ENCODE data around the gene SPRTN. TPM values are rescaled to one million over a fixed set of nuclear protein-coding genes. Genes with fewer than 3 reads are reported as not detected.

Gene SPRTN
- total and polyA plus RNA-seq, 7 donors, result 4.3 to 14.8 (median 9.1) TPM

DNA sequence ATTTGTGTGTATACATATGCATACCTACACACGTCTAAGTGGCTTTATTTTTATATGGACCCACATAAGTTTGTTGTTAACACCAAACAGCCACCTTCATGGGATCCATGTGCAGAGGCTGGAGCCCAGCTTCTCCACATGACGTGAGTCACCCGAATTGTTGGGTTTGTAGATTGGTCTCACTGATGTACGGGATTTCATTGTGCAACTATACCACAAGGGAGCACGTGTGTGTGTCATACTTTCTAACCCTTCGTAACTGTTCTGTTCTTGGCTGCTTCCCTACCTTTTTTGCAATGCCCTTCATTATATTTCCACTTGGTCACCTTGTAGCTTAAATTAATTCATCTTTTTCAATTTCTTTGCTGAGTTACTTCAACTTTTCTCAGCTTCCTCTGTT lies 21.0 kb downstream of the SPRTN start:
- H3K4me1 ChIP-seq, result peaks cover 30% of the 10 kb centered on the region
- H3K27ac ChIP-seq, result peak overlapping the region; percentile 73
- intact Hi-C loops (cut with DNase I), result loop anchor here (2.0 to 5.0 kb wide), 3 partner anchors 178 to 232 kb away; no protein-coding TSS in a partner anchor
- TF ChIP-seq, protein P1, sequence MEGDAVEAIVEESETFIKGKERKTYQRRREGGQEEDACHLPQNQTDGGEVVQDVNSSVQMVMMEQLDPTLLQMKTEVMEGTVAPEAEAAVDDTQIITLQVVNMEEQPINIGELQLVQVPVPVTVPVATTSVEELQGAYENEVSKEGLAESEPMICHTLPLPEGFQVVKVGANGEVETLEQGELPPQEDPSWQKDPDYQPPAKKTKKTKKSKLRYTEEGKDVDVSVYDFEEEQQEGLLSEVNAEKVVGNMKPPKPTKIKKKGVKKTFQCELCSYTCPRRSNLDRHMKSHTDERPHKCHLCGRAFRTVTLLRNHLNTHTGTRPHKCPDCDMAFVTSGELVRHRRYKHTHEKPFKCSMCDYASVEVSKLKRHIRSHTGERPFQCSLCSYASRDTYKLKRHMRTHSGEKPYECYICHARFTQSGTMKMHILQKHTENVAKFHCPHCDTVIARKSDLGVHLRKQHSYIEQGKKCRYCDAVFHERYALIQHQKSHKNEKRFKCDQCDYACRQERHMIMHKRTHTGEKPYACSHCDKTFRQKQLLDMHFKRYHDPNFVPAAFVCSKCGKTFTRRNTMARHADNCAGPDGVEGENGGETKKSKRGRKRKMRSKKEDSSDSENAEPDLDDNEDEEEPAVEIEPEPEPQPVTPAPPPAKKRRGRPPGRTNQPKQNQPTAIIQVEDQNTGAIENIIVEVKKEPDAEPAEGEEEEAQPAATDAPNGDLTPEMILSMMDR (IDR thresholded peaks at IDR 0.05), result no peak
- no peak overlapping the region for H3K4me3 ChIP-seq
- WGBS, 3 donors, result 44 to 58% (median 51%) methylated on average over 6 of the region's 6 CpGs
- DNase-seq (peak; percentile 58 to 78), ATAC-seq (peak; percentile 78 to 90 (median 84))
- H3K9me3 ChIP-seq, result no peaks in the 10 kb centered on the region
- H3K36me3 ChIP-seq (ENCODE audit: insufficient read depth in 1 of 2, low read depth in 1 of 2), result peaks cover 0 to 21% of the 10 kb centered on the region in 2 donors
- no peaks in the 10 kb centered on the region for H3K27me3 ChIP-seq (ENCODE audit: insufficient read depth in 3 of 3, low read length in 2 of 3)

DNA sequence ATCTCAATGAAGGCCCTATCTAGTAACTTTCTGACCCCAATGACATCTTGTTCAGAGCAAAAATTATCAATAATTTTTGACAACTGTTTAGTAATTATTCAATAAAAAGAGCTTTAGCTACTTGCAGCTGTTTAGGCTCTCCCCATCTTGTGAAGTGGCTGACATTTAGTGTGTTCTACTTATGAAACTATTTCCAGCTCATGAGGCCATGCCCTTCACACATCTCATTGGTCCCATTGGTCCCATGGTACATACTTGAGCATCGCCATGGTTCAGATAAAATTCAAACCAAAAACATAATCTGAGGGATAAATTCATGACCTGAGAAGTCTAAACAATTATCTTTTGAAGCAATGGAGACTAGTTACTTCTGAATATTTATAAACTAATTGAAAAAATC lies 24.2 kb downstream of the SPRTN start:
- Histone ChIP-seq H3K27me3 (ENCODE audit: insufficient read depth in 3 of 3, low read length in 2 of 3) (no peaks in the 10 kb centered on the region), H3K27ac (peak overlapping the region; percentile 50), H3K9me3 (no peaks in the 10 kb centered on the region), H3K36me3 (ENCODE audit: insufficient read depth in 1 of 2, low read depth in 1 of 2) (peaks cover 0 to 53% of the 10 kb centered on the region in 2 donors), H3K4me3 (no peak overlapping the region), H3K4me1 (peaks cover 28% of the 10 kb centered on the region)
- ATAC-seq (peak in 2 of 4 donors; percentile 31 to 49), DNase-seq (no peak)
- TF ChIP-seq, protein P1 (IDR thresholded peaks at IDR 0.05), result no peak
- intact Hi-C loops (cut with DNase I), result loop anchor here in 1 of 2 donors (5.0 kb wide), 1 partner anchor 55 kb away; no protein-coding TSS in a partner anchor
- 42 to 84% (median 60%) methylated on average over 1 of the region's 1 CpG for WGBS, 3 donors

DNA sequence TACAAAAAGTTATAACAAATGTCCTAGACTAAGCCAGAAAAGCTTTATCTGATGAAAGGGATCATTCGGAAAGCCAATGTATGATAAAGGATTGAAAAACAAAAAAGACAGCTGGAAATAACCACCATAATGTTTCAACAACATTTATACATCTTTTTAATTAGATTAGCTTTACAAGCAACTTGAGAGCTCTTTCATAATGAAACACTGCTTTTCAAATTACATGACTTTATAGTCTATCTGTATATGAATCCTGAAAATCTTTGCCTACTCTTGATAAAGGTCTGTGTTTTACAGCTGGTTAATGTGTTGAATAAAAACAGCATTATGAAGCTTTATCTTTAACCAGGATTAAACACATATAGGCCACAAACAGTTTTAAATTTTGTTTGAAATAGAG lies 25.5 kb downstream of the SPRTN start:
- peaks cover 15% of the 10 kb centered on the region for H3K4me1 ChIP-seq
- 88 to 96% (median 89%) methylated on average over 1 of the region's 1 CpG for WGBS, 3 donors
- H3K9me3 ChIP-seq, result no peaks in the 10 kb centered on the region
- no peak for DNase-seq
- no peak for ATAC-seq
- no peak overlapping the region for H3K27ac ChIP-seq
- H3K27me3 ChIP-seq (ENCODE audit: insufficient read depth in 3 of 3, low read length in 2 of 3), result no peaks in the 10 kb centered on the region
- intact Hi-C loops (cut with DNase I), result loop anchor here in 1 of 2 donors (5.0 kb wide), 1 partner anchor 54 kb away; no protein-coding TSS in a partner anchor
- no peak overlapping the region for H3K4me3 ChIP-seq
- TF ChIP-seq, protein P1 (IDR thresholded peaks at IDR 0.05), result no peak
- H3K36me3 ChIP-seq (ENCODE audit: insufficient read depth in 1 of 2, low read depth in 1 of 2), result peaks cover 0 to 65% of the 10 kb centered on the region in 2 donors

DNA sequence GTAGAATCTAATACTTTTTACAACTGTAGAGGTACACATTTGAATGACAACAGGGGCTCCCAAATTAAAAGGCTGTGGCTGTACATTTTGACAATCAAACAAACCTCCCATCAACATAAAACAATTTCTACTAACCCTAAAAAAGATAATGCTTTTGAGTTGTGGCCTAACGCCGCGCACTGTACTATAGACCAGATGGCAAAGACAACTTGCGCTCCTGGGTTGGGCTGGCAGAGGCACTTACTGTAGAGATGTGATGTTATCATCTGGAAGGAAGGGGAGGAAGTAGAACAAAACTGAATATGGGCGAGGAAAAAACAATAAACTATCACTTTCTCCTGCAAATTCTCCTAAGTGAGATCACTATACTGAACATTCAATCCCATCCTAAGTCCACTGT lies 26.1 kb downstream of the SPRTN start:
- H3K36me3 ChIP-seq (ENCODE audit: insufficient read depth in 1 of 2, low read depth in 1 of 2), result peaks cover 0 to 71% of the 10 kb centered on the region in 2 donors
- intact Hi-C loops (cut with DNase I), result loop anchor here in 1 of 2 donors (5.0 kb wide), 1 partner anchor 53 kb away; no protein-coding TSS in a partner anchor
- DNase-seq (no peak), ATAC-seq (no peak)
- H3K4me1 ChIP-seq, result peaks cover 9% of the 10 kb centered on the region
- H3K4me3 ChIP-seq, result no peak overlapping the region
- H3K27ac ChIP-seq, result no peak overlapping the region
- 85 to 89% (median 86%) methylated on average over 5 of the region's 5 CpGs for WGBS, 3 donors
- no peaks in the 10 kb centered on the region for H3K9me3 ChIP-seq
- TF ChIP-seq, protein P1 (IDR thresholded peaks at IDR 0.05), result no peak
- H3K27me3 ChIP-seq (ENCODE audit: insufficient read depth in 3 of 3, low read length in 2 of 3), result no peaks in the 10 kb centered on the region

DNA sequence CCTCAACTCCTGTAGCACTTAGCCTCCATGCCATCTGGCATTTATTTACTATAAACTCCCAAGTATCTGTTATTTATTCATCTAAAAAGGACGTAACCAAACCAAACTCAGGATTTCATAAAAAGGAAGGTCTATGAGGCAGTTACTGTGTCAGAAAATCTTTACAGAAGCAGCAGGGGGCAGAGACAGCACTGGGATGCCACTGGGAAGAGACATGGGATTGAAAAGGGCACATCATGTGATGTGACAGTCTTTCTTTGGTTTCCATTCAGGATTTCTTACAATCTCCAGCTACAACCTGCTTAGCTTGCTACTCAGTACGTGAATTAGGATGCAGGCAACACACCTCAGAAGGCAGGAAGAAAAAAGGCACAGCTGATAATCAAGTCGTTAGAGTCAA lies 31.2 kb downstream of the SPRTN start:
- no peak for DNase-seq
- H3K27ac ChIP-seq, result peak overlapping the region; percentile 20
- TF ChIP-seq, protein P1 (IDR thresholded peaks at IDR 0.05), result peak; percentile 7
- ATAC-seq, result peak in 3 of 4 donors; percentile 22 to 57 (median 25)
- H3K36me3 ChIP-seq (ENCODE audit: insufficient read depth in 1 of 2, low read depth in 1 of 2), result peaks cover 0 to 82% of the 10 kb centered on the region in 2 donors
- peaks cover 3% of the 10 kb centered on the region for H3K4me1 ChIP-seq
- H3K27me3 ChIP-seq (ENCODE audit: insufficient read depth in 3 of 3, low read length in 2 of 3), result no peaks in the 10 kb centered on the region
- no peaks in the 10 kb centered on the region for H3K9me3 ChIP-seq
- intact Hi-C loops (cut with DNase I), result loop anchor here in 1 of 2 donors (5.0 kb wide), 1 partner anchor 48 kb away; no protein-coding TSS in a partner anchor
- 63 to 83% (median 67%) methylated on average over 3 of the region's 3 CpGs for WGBS, 3 donors
- H3K4me3 ChIP-seq, result no peak overlapping the region
